ENCODE results near the gene NIPBL.

GRCh38 chr5:37063739-37064138 lies 187.2 kb downstream of the NIPBL start:
- TF ChIP-seq CTCF (IDR thresholded peaks at IDR 0.05) (no peak), EP300 (IDR thresholded peaks at IDR 0.05; ENCODE audit: low read depth) (no peak), POLR2AphosphoS5 (IDR thresholded peaks at IDR 0.05) (no peak), POLR2A (IDR thresholded peaks at IDR 0.05) (no peak)

Measured in transverse colon (tissue), 4 donors.